Naive B cell (primary cell): ENCODE measurements around the gene GLIS1. TPM values are rescaled to one million over a fixed set of nuclear protein-coding genes. Genes with fewer than 3 reads are reported as not detected.

ENCODE experiments used
- ATAC-seq, 2 donors: fragments of 150-1000 bp; cut with Tn5 transposase; 2 replicates each; pipeline ENCODE4 v1.10.0; 2021; ENCODE audit warnings: low read depth in 2 of 2, mild to moderate bottlenecking in 2 of 2, moderate library complexity in 2 of 2
- DNase-seq: peaks from one replicate; pipeline ENCODE4 v3.0.0; 2022
- H3K27ac Mint-ChIP-seq, 6 donors: one replicate each; pipeline ENCODE4 v1.8.0; 2020 to 2022; ENCODE audit warnings: mild to moderate bottlenecking in 6 of 6, mixed read lengths in 6 of 6, moderate library complexity in 5 of 6, inconsistent platforms in 2 of 6
- H3K27me3 Mint-ChIP-seq, 3 donors: one replicate each; pipeline ENCODE4 v1.8.0; 2021 to 2022; ENCODE audit warnings: mixed read lengths in 3 of 3, mild to moderate bottlenecking in 1 of 3
- H3K36me3 Mint-ChIP-seq, 2 donors: one replicate each; pipeline ENCODE4 v1.8.0; 2020 to 2022; ENCODE audit warnings: mixed read lengths in 2 of 2, inconsistent platforms in 1 of 2, mild to moderate bottlenecking in 1 of 2
- H3K4me1 Mint-ChIP-seq, 3 donors: one replicate each; pipeline ENCODE4 v1.8.0; 2020 to 2022; ENCODE audit warnings: mixed read lengths in 3 of 3, inconsistent platforms in 1 of 3, mild to moderate bottlenecking in 1 of 3, moderate library complexity in 1 of 3
- H3K4me3 Mint-ChIP-seq, 8 donors: one replicate each; pipeline ENCODE4 v1.8.0; 2020 to 2022; ENCODE audit warnings: mild to moderate bottlenecking in 8 of 8, mixed read lengths in 8 of 8, moderate library complexity in 8 of 8, inconsistent platforms in 2 of 8
- H3K9me3 Mint-ChIP-seq, 7 donors: one replicate each; pipeline ENCODE4 v1.8.0; 2020 to 2022; ENCODE audit warnings: mixed read lengths in 7 of 7, mild to moderate bottlenecking in 5 of 7, inconsistent platforms in 2 of 7, moderate library complexity in 1 of 7
- polyA plus RNA-seq, 6 donors: library from polyadenylated mRNA; unstranded; fragments of 300-500 nt; fragmentation: Illumina TruSeq; gene quantifications; one replicate each; pipeline ENCODE4 v1.2.3, GENCODE V29; 2021; ENCODE audit warnings: low read depth in 6 of 6

GLIS1 gene
- polyA plus RNA-seq, 6 donors from 2014 or later, result not detected

- H3K27ac Mint-ChIP-seq, result peak overlapping the region in 1 of 6 donors; percentile 61
- DNase-seq, result no peak
- ATAC-seq, result no peak
- no peaks in the 10 kb centered on the region for H3K4me1 Mint-ChIP-seq
- H3K4me3 Mint-ChIP-seq, result no peak overlapping the region
- peaks cover 3 to 25% (median 11%) of the 10 kb centered on the region in 3 donors for H3K27me3 Mint-ChIP-seq
- H3K9me3 Mint-ChIP-seq, result no peaks in the 10 kb centered on the region
- H3K36me3 Mint-ChIP-seq, result no peaks in the 10 kb centered on the region
Observed at GRCh38 chr1:53532912-53533311, 206.1 kb downstream of the GLIS1 start.

- no peaks in the 10 kb centered on the region for H3K4me1 Mint-ChIP-seq
- H3K36me3 Mint-ChIP-seq, result no peaks in the 10 kb centered on the region
- ATAC-seq, result no peak
- no peak for DNase-seq
- H3K4me3 Mint-ChIP-seq, result no peak overlapping the region
- no peak overlapping the region for H3K27ac Mint-ChIP-seq
- H3K9me3 Mint-ChIP-seq, result no peaks in the 10 kb centered on the region
- H3K27me3 Mint-ChIP-seq, result peaks cover 3 to 25% (median 11%) of the 10 kb centered on the region in 3 donors
Observed at GRCh38 chr1:53532377-53532776, 206.6 kb downstream of the GLIS1 start.

GRCh38 chr1:53530550-53530949 is 208.4 kb downstream of the GLIS1 start:
- no peak for DNase-seq
- H3K27me3 Mint-ChIP-seq, result peaks cover 3 to 29% (median 16%) of the 10 kb centered on the region in 3 donors
- no peak overlapping the region for H3K27ac Mint-ChIP-seq
- H3K9me3 Mint-ChIP-seq, result no peaks in the 10 kb centered on the region
- peaks cover 0 to 3% (median 0%) of the 10 kb centered on the region in 3 donors for H3K4me1 Mint-ChIP-seq
- no peak for ATAC-seq
- no peaks in the 10 kb centered on the region for H3K36me3 Mint-ChIP-seq
- H3K4me3 Mint-ChIP-seq, result no peak overlapping the region

GRCh38 chr1:53529555-53529954 is 209.4 kb downstream of the GLIS1 start:
- ATAC-seq (no peak), DNase-seq (no peak)
- no peak overlapping the region for H3K4me3 Mint-ChIP-seq
- peaks cover 0 to 4% (median 0%) of the 10 kb centered on the region in 3 donors for H3K4me1 Mint-ChIP-seq
- no peaks in the 10 kb centered on the region for H3K36me3 Mint-ChIP-seq
- no peak overlapping the region for H3K27ac Mint-ChIP-seq
- H3K9me3 Mint-ChIP-seq, result no peaks in the 10 kb centered on the region
- peaks cover 3 to 29% (median 14%) of the 10 kb centered on the region in 3 donors for H3K27me3 Mint-ChIP-seq

- DNase-seq (no peak), ATAC-seq (no peak)
- Mint-ChIP-seq H3K4me1 (peaks cover 0 to 4% (median 0%) of the 10 kb centered on the region in 3 donors), H3K27ac (no peak overlapping the region), H3K36me3 (no peaks in the 10 kb centered on the region), H3K27me3 (peaks cover 0 to 33% (median 24%) of the 10 kb centered on the region in 3 donors), H3K4me3 (no peak overlapping the region), H3K9me3 (no peaks in the 10 kb centered on the region)
Observed at GRCh38 chr1:53527368-53527767, 211.6 kb downstream of the GLIS1 start.

- Mint-ChIP-seq H3K27me3 (peaks cover 0 to 27% (median 24%) of the 10 kb centered on the region in 3 donors), H3K36me3 (no peaks in the 10 kb centered on the region), H3K4me3 (no peak overlapping the region), H3K27ac (no peak overlapping the region), H3K4me1 (peaks cover 0 to 4% (median 0%) of the 10 kb centered on the region in 3 donors), H3K9me3 (no peaks in the 10 kb centered on the region)
- ATAC-seq (no peak), DNase-seq (no peak)
Observed at GRCh38 chr1:53526451-53527101, 212.4 kb downstream of the GLIS1 start.

GRCh38 chr1:53525595-53525994 is 213.4 kb downstream of the GLIS1 start:
- Mint-ChIP-seq H3K4me1 (peaks cover 0 to 4% (median 0%) of the 10 kb centered on the region in 3 donors), H3K27ac (no peak overlapping the region), H3K36me3 (no peaks in the 10 kb centered on the region), H3K27me3 (peaks cover 0 to 26% (median 24%) of the 10 kb centered on the region in 3 donors), H3K9me3 (no peaks in the 10 kb centered on the region), H3K4me3 (no peak overlapping the region)
- ATAC-seq, result no peak
- DNase-seq, result no peak

GRCh38 chr1:53524428-53525375 is 214.3 kb downstream of the GLIS1 start:
- H3K9me3 Mint-ChIP-seq, result no peaks in the 10 kb centered on the region
- DNase-seq (no peak), ATAC-seq (no peak)
- peaks cover 0 to 4% (median 0%) of the 10 kb centered on the region in 3 donors for H3K4me1 Mint-ChIP-seq
- H3K27me3 Mint-ChIP-seq, result peaks cover 0 to 26% (median 24%) of the 10 kb centered on the region in 3 donors
- no peaks in the 10 kb centered on the region for H3K36me3 Mint-ChIP-seq
- H3K4me3 Mint-ChIP-seq, result no peak overlapping the region
- H3K27ac Mint-ChIP-seq, result peak overlapping the region in 2 of 6 donors; percentile 67 to 81

- H3K9me3 Mint-ChIP-seq, result no peaks in the 10 kb centered on the region
- no peak for DNase-seq
Observed at GRCh38 chr1:53521924-53522552, 216.9 kb downstream of the GLIS1 start.

GRCh38 chr1:53520481-53520880 is 218.5 kb downstream of the GLIS1 start:
- Mint-ChIP-seq H3K36me3 (no peaks in the 10 kb centered on the region), H3K27me3 (peaks cover 0 to 19% (median 19%) of the 10 kb centered on the region in 3 donors), H3K9me3 (no peaks in the 10 kb centered on the region), H3K27ac (peak overlapping the region in 1 of 6 donors; percentile 97), H3K4me1 (no peaks in the 10 kb centered on the region), H3K4me3 (no peak overlapping the region)
- no peak for ATAC-seq
- DNase-seq, result no peak

More at GRCh38 chr1:53521924-53522552, 216.9 kb downstream of the GLIS1 start:
- Mint-ChIP-seq H3K4me3 (no peak overlapping the region), H3K36me3 (no peaks in the 10 kb centered on the region), H3K27ac (no peak overlapping the region), H3K4me1 (peaks cover 0 to 4% (median 0%) of the 10 kb centered on the region in 3 donors), H3K27me3 (peaks cover 0 to 26% (median 24%) of the 10 kb centered on the region in 3 donors)
- no peak for ATAC-seq

- no peak for ATAC-seq
- H3K4me1 Mint-ChIP-seq, result no peaks in the 10 kb centered on the region
- no peaks in the 10 kb centered on the region for H3K9me3 Mint-ChIP-seq
- peaks cover 0 to 16% (median 14%) of the 10 kb centered on the region in 3 donors for H3K27me3 Mint-ChIP-seq
- H3K36me3 Mint-ChIP-seq, result no peaks in the 10 kb centered on the region
- no peak for DNase-seq
- no peak overlapping the region for H3K27ac Mint-ChIP-seq
- H3K4me3 Mint-ChIP-seq, result no peak overlapping the region
Observed at GRCh38 chr1:53519421-53519820, 219.5 kb downstream of the GLIS1 start.

GRCh38 chr1:53518775-53519174 is 220.2 kb downstream of the GLIS1 start:
- no peaks in the 10 kb centered on the region for H3K4me1 Mint-ChIP-seq
- no peaks in the 10 kb centered on the region for H3K36me3 Mint-ChIP-seq
- ATAC-seq (no peak), DNase-seq (no peak)
- H3K27me3 Mint-ChIP-seq, result peaks cover 0 to 11% (median 8%) of the 10 kb centered on the region in 3 donors
- peak overlapping the region in 1 of 6 donors; percentile 57 for H3K27ac Mint-ChIP-seq
- H3K4me3 Mint-ChIP-seq, result no peak overlapping the region
- no peaks in the 10 kb centered on the region for H3K9me3 Mint-ChIP-seq

GRCh38 chr1:53517821-53518352 is 221.1 kb downstream of the GLIS1 start:
- Mint-ChIP-seq H3K27me3 (peaks cover 0 to 7% (median 0%) of the 10 kb centered on the region in 3 donors), H3K27ac (no peak overlapping the region), H3K9me3 (no peaks in the 10 kb centered on the region), H3K4me3 (no peak overlapping the region), H3K36me3 (no peaks in the 10 kb centered on the region), H3K4me1 (no peaks in the 10 kb centered on the region)
- DNase-seq (no peak), ATAC-seq (no peak)
